Parathyroid adenoma (tissue), 2 donors: ENCODE measurements around the gene SPTBN5.

Experiments
- H2AFZ ChIP-seq: fragments of 300-600 bp; sonication (generic); one replicate; pipeline ENCODE4 v1.7.0; 2017; ENCODE audit warnings: antibody characterized with exemption, mild to moderate bottlenecking
- H3K27ac ChIP-seq: fragments of 300-600 bp; sonication (generic); one replicate; pipeline ENCODE4 v1.7.0; 2017
- H3K27me3 ChIP-seq: fragments of 300-600 bp; sonication (generic); one replicate; pipeline ENCODE4 v1.7.0; 2017; ENCODE audit warnings: low read length; ENCODE audit not compliant: control insufficient read depth, insufficient read depth
- H3K36me3 ChIP-seq: fragments of 300-600 bp; sonication (generic); one replicate; pipeline ENCODE4 v1.7.0; 2017; ENCODE audit warnings: low read length; ENCODE audit not compliant: control insufficient read depth, insufficient read depth
- H3K4me1 ChIP-seq: fragments of 300-600 bp; sonication (generic); one replicate; pipeline ENCODE4 v1.7.0; 2017; ENCODE audit warnings: control low read depth
- H3K4me2 ChIP-seq: fragments of 300-600 bp; sonication (generic); one replicate; pipeline ENCODE4 v1.7.0; 2017; ENCODE audit warnings: low read length
- H3K4me3 ChIP-seq: fragments of 300-600 bp; sonication (generic); one replicate; pipeline ENCODE4 v1.7.0; 2017; ENCODE audit warnings: low read depth, low read length
- H3K79me2 ChIP-seq: fragments of 300-600 bp; sonication (generic); one replicate; pipeline ENCODE4 v1.7.0; 2017; ENCODE audit warnings: control low read depth
- H3K9ac ChIP-seq: fragments of 300-600 bp; sonication (generic); one replicate; pipeline ENCODE4 v1.7.0; 2017; ENCODE audit warnings: mild to moderate bottlenecking
- H3K9me3 ChIP-seq: fragments of 300-600 bp; sonication (generic); one replicate; pipeline ENCODE4 v1.7.0; 2017; ENCODE audit warnings: low read length; ENCODE audit not compliant: control insufficient read depth
- CTCF ChIP-seq: fragments of 300-600 bp; sonication (generic); IDR thresholded peaks from one replicate; pipeline ENCODE4 v1.7.0; 2017; ENCODE audit warnings: antibody characterized with exemption, mild to moderate bottlenecking
- donor health status: primary hyperparathyroidism.

SPTBN5 gene

GRCh38 chr15:41870689-41871081 lies 23.2 kb downstream of the SPTBN5 start:
- Histone ChIP-seq H3K9me3 (no peaks in the 10 kb centered on the region), H3K9ac (no peak overlapping the region), H3K4me1 (no peaks in the 10 kb centered on the region), H3K27me3 (no peaks in the 10 kb centered on the region), H3K27ac (no peak overlapping the region), H3K79me2 (no peaks in the 10 kb centered on the region), H2AFZ (no peak overlapping the region), H3K4me3 (no peak overlapping the region), H3K4me2 (no peak overlapping the region), H3K36me3 (no peaks in the 10 kb centered on the region)
- TF ChIP-seq CTCF = no peak

GRCh38 chr15:41869770-41870688 lies 23.8 kb downstream of the SPTBN5 start:
- Histone ChIP-seq H3K27me3 (no peaks in the 10 kb centered on the region), H2AFZ (no peak overlapping the region)

GRCh38 chr15:41868321-41868720 lies 25.5 kb downstream of the SPTBN5 start:
- no peak for TF ChIP-seq CTCF
- no peak overlapping the region for H3K4me2 ChIP-seq
- no peak overlapping the region for H3K4me3 ChIP-seq
- no peak overlapping the region for H3K27ac ChIP-seq
- H3K79me2 ChIP-seq = no peaks in the 10 kb centered on the region
- H3K9ac ChIP-seq = no peak overlapping the region
- H3K4me1 ChIP-seq = no peaks in the 10 kb centered on the region
- H3K36me3 ChIP-seq = no peaks in the 10 kb centered on the region
- no peak overlapping the region for H2AFZ ChIP-seq
- no peaks in the 10 kb centered on the region for H3K9me3 ChIP-seq
- no peaks in the 10 kb centered on the region for H3K27me3 ChIP-seq

More at GRCh38 chr15:41869770-41870688, 23.8 kb downstream of the SPTBN5 start:
- Histone ChIP-seq H3K4me3 (no peak overlapping the region), H3K9ac (no peak overlapping the region), H3K79me2 (no peaks in the 10 kb centered on the region), H3K4me1 (no peaks in the 10 kb centered on the region), H3K27ac (no peak overlapping the region), H3K36me3 (no peaks in the 10 kb centered on the region), H3K4me2 (no peak overlapping the region), H3K9me3 (no peaks in the 10 kb centered on the region)
- TF ChIP-seq CTCF = no peak

- Histone ChIP-seq H3K9ac (no peak overlapping the region), H3K4me1 (no peaks in the 10 kb centered on the region), H3K9me3 (no peaks in the 10 kb centered on the region), H2AFZ (no peak overlapping the region), H3K27ac (no peak overlapping the region), H3K4me3 (no peak overlapping the region), H3K79me2 (no peaks in the 10 kb centered on the region), H3K4me2 (no peak overlapping the region), H3K27me3 (no peaks in the 10 kb centered on the region), H3K36me3 (no peaks in the 10 kb centered on the region)
- TF ChIP-seq CTCF = no peak
Measured at GRCh38 chr15:41866872-41867579, 26.8 kb downstream of the SPTBN5 start.
